Right forelimb (tissue), 1 donor: ENCODE results near the gene WDR37.

Experiments used
- DNase-seq: peaks from one replicate; pipeline ENCODE4 v3.0.0-alpha.2; 2018

The WDR37 gene

GRCh38 chr10:1078668-1079067 lies 22.5 kb downstream of the WDR37 start:
- DNase-seq = no peak

DNA sequence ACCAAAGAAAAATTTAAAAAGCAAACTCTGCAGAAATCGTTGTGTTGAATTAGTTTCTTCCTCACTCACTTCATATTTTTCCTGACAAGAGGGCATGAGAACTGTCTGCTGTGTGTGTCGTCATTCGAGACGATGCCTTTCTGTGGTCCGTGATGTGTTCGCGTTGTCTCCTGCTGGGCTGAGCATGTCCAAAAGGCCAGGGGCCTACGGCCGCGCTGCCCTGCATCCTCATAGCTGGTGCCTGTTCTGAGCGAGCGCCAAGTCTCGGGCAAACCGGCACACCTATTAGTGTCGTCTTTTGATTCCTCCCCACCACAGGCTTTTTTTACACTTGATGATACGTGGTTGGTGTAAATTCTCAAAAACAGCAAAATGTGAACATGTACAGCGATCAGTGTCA lies 27.4 kb downstream of the WDR37 start:
- DNase-seq = no peak

DNA sequence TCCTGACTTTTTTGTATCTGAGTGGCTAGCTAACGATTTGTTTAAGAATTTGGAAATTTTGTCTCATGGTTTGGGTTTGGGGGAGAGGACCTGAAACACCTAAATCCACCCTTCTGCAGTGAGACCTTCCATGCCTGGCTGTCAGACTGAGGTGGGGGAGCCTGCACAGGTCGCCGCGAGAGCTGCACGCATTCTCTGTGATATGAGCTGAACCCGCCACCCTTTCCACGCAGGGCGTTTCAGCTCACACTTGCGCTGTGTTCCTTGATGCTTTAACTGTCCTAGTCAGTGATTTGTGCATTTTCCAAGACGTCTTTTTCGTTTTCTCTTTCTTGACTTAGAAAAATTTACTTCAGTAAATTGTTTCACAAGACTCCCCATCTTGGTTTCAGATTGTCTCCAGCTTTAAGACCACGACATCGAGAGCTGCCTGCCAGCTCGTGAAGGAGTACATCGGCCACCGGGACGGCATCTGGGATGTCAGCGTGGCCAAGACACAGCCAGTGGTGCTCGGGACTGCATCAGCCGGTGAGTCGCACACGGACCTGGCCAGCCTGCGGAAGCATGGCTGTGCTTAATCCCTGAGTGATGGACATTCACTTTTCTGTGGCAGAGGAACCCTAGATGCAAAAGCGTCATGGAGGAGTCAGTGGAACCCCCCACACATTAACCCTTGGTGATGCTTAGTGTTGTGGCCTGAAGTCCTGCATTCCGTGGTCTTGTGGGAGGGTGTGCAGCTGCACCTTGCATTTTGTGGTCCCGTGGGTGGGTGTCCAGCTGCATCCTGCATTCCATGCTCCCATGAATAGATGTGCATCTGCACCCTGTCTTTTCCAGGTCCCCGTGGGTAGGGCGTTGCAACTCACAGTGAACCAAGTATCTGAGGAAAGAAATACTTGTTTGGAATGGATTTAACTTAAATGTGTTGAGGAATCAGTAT lies 28.1 kb downstream of the WDR37 start:
- no peak for DNase-seq

DNA sequence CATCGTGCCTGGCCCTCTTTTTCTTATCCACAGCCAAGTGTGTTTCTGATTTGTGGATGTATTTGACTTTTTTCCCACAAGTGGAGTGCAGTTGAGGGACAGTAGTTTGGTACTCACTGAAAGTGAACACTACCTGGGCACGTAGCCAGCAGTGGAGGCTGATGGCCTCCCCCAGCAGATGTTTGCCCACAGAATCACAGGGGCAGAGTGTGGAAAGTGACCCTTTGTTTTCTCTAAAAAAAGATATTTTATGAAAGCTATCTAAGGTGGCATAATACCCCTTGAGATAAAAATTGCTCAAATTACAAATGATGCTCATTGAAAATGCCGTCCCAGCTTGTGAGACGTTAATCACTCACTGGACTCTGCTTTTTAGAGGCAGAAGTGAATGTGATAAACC lies 29.1 kb downstream of the WDR37 start:
- no peak for DNase-seq

DNA sequence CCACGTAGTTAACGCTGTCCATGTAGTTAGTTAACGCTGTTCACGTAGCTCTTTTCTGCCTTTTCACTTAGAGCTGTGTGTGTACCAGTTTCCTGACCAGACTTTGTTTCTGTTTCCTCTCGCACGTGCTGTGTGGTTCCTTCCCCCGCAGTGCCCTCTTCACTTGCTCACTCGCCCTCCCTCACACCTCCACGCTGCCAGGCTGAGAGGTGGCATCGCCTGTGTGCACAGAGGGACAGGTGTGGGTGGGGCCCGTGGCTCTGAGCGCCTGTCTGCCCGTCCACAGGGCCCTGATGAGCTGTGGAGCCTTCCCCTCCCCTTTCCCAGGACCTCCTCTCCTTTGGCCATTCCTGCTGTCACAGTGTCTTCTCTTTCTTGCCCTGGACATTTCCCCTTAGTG lies 30.6 kb downstream of the WDR37 start:
- no peak for DNase-seq

DNA sequence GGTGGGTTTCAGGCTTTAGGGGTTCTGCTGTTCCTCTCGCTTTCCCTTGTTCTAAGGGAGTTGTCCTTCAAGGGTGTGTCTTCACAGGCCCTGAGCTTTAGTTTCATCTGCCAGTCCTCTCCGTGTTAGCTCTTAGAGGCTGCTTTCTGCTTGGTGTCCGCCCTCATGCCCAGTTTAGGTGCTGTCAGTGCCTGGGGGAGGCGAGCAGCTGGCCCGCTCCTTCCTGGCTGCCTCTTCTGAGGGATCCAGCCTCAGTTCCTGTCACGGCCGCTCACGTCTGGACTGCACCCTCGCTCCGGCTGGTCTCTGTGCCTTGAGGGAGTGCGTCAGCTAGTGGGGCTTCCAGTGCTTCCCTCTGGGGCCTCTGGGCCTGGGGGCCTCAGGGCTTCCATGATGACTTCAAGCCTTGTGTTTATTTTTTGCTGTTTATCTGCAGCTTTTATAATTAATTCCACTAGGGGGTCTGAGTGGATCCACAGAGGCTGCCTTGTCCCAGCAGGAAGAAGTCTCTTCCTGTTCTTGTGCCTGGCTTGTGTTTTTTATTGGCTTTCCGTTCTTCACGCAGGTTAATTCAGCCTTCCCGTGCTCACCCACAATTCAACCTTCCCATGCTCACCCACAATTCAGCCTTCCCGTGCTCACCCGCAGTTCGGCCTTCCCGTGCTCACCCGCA lies 33.0 kb downstream of the WDR37 start:
- DNase-seq = no peak

DNA sequence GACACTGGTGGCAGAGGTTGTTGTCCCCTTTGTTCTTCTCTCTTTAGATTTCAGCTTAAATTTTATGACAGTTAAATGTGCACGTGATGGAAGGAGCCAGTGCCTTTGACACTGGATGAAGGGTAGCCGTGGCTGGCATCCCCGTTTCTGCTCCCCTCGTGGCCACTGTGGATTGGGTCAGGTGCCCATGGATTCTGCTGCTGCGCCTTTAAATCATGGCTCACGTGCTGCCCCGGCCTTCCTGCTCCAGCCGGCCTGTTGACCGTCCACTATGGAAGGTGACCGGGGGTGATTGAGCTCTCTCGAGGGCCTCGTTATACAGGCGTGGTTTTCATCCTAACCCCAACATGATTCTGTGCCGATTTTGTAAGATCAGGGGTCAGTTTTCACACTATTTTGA lies 34.5 kb downstream of the WDR37 start:
- DNase-seq = no peak

DNA sequence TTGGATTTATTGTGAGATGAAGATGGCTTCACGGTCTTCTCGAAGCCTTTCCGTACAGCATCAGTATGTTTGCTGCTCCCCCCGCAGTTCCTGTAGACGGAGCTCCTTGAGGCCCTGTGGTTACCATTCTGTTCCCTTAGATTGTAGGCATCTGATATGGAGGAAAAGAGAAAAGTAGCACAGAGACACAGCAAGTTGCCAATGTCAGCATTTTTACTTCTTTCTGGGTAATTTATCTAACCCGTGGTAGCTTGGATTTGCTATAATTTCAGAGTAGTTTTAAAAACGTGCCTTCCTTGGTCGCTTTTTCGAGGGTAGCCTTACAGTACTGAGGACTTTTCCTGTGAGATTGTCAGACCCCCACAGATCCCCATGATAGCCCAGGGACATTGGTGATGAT lies 37.5 kb downstream of the WDR37 start:
- DNase-seq = no peak

DNA sequence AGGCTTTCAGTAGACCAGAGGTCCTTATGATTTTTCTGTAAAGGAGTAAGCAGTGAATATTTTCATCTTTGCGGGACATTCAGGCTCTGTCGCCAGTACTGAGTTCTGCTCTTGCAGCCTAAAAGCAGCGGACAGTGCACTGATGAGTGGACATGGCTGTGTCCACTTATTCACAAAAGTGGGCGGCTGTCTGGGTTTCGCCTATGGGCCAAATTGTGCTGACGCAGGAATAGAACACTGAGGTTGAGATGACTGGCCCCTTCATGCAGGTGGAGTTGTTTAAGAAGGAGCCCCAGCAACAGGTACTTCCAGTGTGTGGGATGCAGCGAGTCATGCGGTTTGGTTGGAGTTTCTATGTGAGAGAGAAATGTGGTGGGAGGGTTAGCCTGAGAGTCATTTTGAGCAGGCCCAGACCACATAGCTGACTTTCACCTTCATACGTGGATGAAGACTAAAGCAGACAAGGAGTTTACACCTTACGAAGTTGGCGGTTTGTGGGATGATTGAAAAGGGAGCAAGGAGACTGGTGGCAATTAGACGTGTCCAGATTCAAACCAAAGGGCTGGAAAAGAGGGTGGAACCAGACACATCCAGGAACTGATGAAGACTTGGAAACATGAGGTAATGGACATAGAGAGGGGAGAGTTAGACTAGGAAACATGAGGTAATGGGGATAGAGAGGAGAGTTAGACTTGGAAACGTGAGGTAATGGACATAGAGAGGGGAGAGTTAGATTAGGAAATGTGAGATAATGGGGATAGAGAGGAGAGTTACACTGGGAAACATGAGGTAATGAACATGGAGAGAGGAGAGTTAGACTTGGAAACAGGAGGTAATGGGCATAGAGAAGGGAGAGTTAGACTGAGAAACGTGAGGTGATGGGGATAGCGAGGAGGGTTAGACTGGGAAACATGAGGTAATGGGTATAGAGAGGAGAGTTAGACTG lies 38.2 kb downstream of the WDR37 start:
- DNase-seq = no peak

GRCh38 chr10:1095498-1095897 lies 39.3 kb downstream of the WDR37 start:
- DNase-seq = no peak

DNA sequence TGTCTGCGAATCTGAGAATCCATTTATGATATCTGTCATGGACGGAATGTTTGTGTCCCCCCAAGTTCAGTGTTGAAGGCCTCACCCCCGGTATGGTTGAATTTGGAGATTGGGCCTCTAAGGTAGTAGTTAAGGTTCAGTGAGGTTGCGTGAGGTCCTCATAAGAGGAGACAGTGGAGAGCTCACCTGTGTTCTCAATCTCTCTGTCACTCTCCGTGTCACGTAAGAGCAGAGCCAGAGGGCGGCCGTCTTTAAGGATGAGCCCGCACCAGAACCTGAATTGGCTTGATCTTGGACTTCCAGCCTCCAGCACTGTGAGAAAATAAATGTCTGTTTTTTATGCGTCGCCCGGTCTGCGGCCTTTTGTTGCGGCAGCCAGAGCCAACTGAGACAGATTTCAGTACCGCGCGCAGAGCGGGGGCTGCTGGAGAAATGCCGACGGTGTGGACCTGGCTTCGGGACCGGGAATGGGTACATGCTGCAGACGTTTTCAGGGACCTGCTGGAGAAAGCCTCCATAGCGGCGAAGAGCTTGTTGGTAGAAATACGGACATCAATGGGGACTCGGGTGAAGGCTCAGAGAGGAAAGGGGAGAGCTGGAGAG lies 40.2 kb downstream of the WDR37 start:
- no peak for DNase-seq

- DNase-seq = no peak
Observed at GRCh38 chr10:1097436-1097835, 41.3 kb downstream of the WDR37 start.

DNA sequence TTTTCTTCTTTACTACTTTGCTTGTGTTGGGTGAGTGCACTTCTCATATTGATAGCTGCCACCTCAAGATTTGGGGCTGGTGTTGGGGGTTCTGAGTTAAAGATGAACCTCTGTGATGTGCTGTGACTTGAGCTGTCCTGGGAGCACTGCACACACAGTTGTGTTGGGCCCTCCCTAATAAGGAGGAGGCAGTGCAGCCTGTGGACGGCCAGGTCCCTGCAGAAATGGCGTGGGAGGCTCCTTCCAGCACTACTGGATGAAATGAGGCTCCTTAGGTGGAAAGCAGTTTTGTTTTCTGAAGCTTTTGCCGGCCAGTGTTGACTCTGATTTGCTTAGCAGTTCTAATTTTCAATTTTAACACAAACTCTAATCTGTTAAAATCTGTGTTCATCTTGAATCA lies 44.0 kb downstream of the WDR37 start:
- no peak for DNase-seq

DNA sequence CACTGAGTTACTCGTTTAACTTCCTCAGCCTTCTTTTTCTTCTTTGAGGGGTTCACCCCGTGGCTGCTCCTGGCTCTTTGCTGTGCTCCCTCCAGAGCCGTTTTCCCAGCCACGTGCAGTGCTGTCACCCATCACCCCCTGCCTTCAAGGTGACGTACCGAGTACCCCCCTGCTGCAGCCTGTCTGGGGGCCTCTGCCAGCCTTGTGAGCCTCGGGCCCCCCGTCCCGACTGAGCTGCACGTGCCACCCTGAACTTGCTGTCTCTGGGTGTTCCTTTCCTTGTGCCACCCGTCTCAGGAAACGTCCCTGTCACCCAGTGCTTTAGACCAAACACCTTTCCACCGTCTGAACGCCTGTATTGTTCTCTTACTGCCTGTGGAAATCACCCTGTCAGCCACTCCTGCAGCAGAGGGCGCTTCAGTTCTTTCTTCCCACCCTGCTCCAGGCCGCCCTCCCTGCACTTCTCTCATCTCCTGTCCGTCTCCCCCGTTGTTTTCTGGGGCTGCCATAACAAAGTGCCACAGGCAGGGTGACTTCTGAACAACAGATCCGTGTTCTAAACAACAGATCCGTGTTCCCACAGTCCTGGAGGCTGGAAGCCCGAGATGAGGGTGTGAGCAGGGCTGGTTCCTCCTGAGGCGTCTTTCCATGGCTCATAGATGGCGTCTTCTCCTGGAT lies 44.6 kb downstream of the WDR37 start:
- DNase-seq = no peak

GRCh38 chr10:1101946-1102345 lies 45.8 kb downstream of the WDR37 start:
- DNase-seq = no peak

DNA sequence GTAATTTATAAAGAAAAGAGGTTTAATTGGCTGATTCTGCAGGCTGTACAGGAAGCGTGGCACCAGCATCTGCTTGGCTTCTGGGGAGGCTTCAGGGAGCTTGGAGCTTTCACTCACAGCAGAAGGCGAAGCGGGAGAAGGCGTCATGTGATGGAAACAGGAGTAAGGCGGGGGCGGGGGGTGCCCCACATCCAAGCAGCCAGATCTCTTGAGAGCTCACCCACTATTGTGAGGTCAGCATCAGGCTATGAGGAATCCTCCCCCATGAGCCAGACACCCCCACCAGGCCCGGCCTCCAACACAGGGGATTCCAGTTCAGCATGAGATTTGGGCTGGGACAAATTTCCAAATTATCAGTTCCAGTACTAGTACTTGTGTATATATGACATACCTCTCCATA lies 46.2 kb downstream of the WDR37 start:
- no peak for DNase-seq

DNA sequence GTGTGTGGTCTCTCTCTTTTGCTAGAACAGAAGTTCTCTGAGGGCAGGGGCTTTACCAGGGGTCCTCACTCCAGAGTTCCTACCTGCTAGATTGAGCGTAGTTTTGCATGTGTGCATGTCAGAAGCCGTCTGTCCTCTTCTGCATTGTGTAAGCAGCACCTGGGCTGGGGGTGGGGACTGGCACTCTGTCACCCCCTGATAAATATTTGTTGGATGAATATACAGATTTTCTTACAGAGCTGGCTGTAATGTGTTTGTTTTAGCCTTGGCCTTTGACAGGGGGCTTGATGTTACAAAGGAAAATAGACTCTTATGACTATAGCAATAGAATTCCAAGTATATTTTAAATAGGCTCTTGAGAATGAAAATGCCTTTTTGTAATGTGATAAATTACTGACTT lies 46.6 kb downstream of the WDR37 start:
- no peak for DNase-seq

GRCh38 chr10:1103551-1103950 lies 47.4 kb downstream of the WDR37 start:
- DNase-seq = no peak

- no peak for DNase-seq
Observed at GRCh38 chr10:1104971-1105370, 48.8 kb downstream of the WDR37 start.

- no peak for DNase-seq
Observed at GRCh38 chr10:1107004-1107403, 50.8 kb downstream of the WDR37 start.

DNA sequence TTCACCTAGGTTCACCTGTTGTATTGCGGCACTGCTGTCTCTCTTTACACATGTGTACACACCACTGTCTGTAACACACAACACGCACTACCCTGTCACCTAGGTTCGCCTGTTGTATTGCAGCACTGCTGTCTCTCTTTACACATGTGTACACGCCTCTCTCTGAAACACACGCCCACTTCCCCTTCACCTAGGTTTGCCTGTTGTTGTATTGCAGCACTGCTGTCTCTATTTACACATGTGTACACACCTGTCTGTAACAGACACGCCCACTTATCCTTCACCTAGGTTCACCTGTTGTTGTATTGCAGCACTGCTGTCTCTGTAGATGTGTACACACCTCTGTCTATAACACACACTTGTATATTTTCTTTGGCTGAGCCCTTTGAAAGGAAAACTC lies 51.5 kb downstream of the WDR37 start:
- no peak for DNase-seq
